K562 (cell line): ENCODE results near the gene PSMA6. TPM values are rescaled to one million over a fixed set of nuclear protein-coding genes. Genes with fewer than 3 reads are reported as not detected.

Experiments used
- CBFA2T3 ChIP-seq: fragments of 450-650 bp; IDR thresholded peaks from 2 replicates; pipeline ENCODE4 v1.6.1; 2017
- CCNT2 ChIP-seq: IDR thresholded peaks from 2 replicates; pipeline ENCODE4 v1.6.1; 2011; ENCODE audit warnings: borderline replicate concordance, low read depth, mild to moderate bottlenecking, moderate library complexity, mixed read lengths, low read length; ENCODE audit not compliant: insufficient read length; ENCODE audit errors: extremely low read depth
- CHD1 ChIP-seq: fragments of 200-600 bp; sonication (generic); IDR thresholded peaks from one replicate; pipeline ENCODE4 v1.6.1; 2012; ENCODE audit warnings: mild to moderate bottlenecking, moderate library complexity, low read length, inconsistent platforms
- CREM ChIP-seq: IDR thresholded peaks from 2 replicates; pipeline ENCODE4 v1.6.1; 2014; ENCODE audit warnings: antibody characterized with exemption, low read depth
- DPF2 ChIP-seq: fragments of 450-650 bp; IDR thresholded peaks from 2 replicates; pipeline ENCODE4 v1.6.1; 2016
- EP400 ChIP-seq: fragments of 450-650 bp; IDR thresholded peaks from 2 replicates; pipeline ENCODE4 v1.6.1; 2017; ENCODE audit warnings: antibody characterized with exemption, mild to moderate bottlenecking, moderate library complexity
- FOS ChIP-seq: IDR thresholded peaks from 3 replicates; pipeline ENCODE4 v1.6.1; 2011; ENCODE audit not compliant: insufficient read length; ENCODE audit errors: extremely low read depth
- GTF2A2 ChIP-seq: IDR thresholded peaks from 2 replicates; pipeline ENCODE4 v1.6.1; 2016; ENCODE audit warnings: mild to moderate bottlenecking, missing genetic modification characterization, missing compliant biosample characterization
- HNRNPUL1 ChIP-seq: fragments of 200-400 bp; formaldehyde crosslinking; IDR thresholded peaks from 2 replicates; pipeline ENCODE4 v1.6.1; 2017; ENCODE audit warnings: low read length
- MYC ChIP-seq, 2 experiments: fragments of 250-450 bp in 1 of 2; sonication (Bioruptor Pico) in 1 of 2; IDR thresholded peaks; 2 replicates each; pipeline versions ENCODE4 v1.5.1 to v1.6.1; 2012 to 2021; ENCODE audit warnings: low read depth in 2 of 2, borderline replicate concordance in 1 of 2, improper control_type of control experiment in 1 of 2, low read length in 1 of 2, mild to moderate bottlenecking in 1 of 2, moderate library complexity in 1 of 2
- NR2F6 ChIP-seq: fragments of 450-650 bp; formaldehyde crosslinking; IDR thresholded peaks from 2 replicates; pipeline ENCODE4 v1.4.0; 2020; ENCODE audit warnings: mild to moderate bottlenecking
- POLR2AphosphoS5 ChIP-seq: IDR thresholded peaks from 2 replicates; pipeline ENCODE4 v1.6.1; 2011; ENCODE audit warnings: mild to moderate bottlenecking, low read depth, low read length, moderate library complexity; ENCODE audit not compliant: control insufficient read depth, insufficient read depth
- PTRF ChIP-seq: fragments of 450-650 bp; IDR thresholded peaks from 2 replicates; pipeline ENCODE4 v1.6.1; 2016; ENCODE audit warnings: mild to moderate bottlenecking, missing genetic modification characterization, missing compliant biosample characterization
- RBM15 ChIP-seq: fragments of 200-400 bp; formaldehyde crosslinking; IDR thresholded peaks from 2 replicates; pipeline ENCODE4 v1.6.1; 2018; ENCODE audit warnings: mild to moderate bottlenecking, low read length, moderate library complexity; ENCODE audit not compliant: insufficient read depth
- SAP30 ChIP-seq: fragments of 200-600 bp; sonication (generic); IDR thresholded peaks from 2 replicates; pipeline ENCODE4 v1.6.1; 2012; ENCODE audit warnings: borderline replicate concordance, low read depth, mild to moderate bottlenecking, moderate library complexity, low read length, control low read depth, inconsistent platforms; ENCODE audit not compliant: insufficient read depth, poor library complexity, severe bottlenecking
- TAL1 ChIP-seq: fragments of 450-650 bp; IDR thresholded peaks from 2 replicates; pipeline ENCODE4 v1.6.1; 2016; ENCODE audit warnings: mild to moderate bottlenecking
- ZBTB17 ChIP-seq: fragments of 450-650 bp; formaldehyde crosslinking; IDR thresholded peaks from 2 replicates; pipeline ENCODE4 v1.4.0; 2020; ENCODE audit warnings: mild to moderate bottlenecking
- ZNF133 ChIP-seq: fragments of 250-450 bp; sonication (Bioruptor Pico); IDR thresholded peaks from 2 replicates; pipeline ENCODE4 v1.4.0; 2020; ENCODE audit warnings: mild to moderate bottlenecking
- ZNF316 ChIP-seq: fragments of 450-650 bp; IDR thresholded peaks from 2 replicates; pipeline ENCODE4 v1.6.1; 2016
- ZNF384 ChIP-seq: IDR thresholded peaks from 2 replicates; pipeline ENCODE4 v1.6.1; 2012; ENCODE audit warnings: low read depth, low read length, improper control_type of control experiment
- ZNF696 ChIP-seq: fragments of 250-450 bp; sonication (Bioruptor Pico); conservative IDR thresholded peaks from 2 replicates; pipeline ENCODE4 v1.4.0; 2020; ENCODE audit warnings: mild to moderate bottlenecking, moderate library complexity
- polyA plus RNA-seq, 8 experiments: library from polyadenylated mRNA; depleted of rRNA in 4 of 8; stranded (reverse) in 5 of 8; unstranded in 3 of 8; fragments of >200 nt; fragmentation: Nextera tagmentation in 2 of 8; fragmentation: Illumina TruSeq in 1 of 8; extraction: Ambion mirVana in 2 of 8; extraction: Trizol in 1 of 8; gene quantifications; 2 replicates each; pipeline versions ENCODE4 v1.2.1 to v1.2.3, GENCODE V29; 2011 to 2014; ENCODE audit warnings: inconsistent platforms in 1 of 8, missing spikeins in 1 of 8
- total RNA-seq, 7 experiments: library from RNA; depleted of rRNA in 6 of 7; stranded (reverse); fragments of >200 nt in 6 of 7; fragmentation: Illumina TruSeq in 2 of 7; extraction: Trizol in 2 of 7; gene quantifications; 2 replicates each; pipeline versions ENCODE4 v1.2.1 to v1.2.3, GENCODE V29; 2011 to 2021; ENCODE audit warnings: low replicate concordance in 1 of 7
- TF ChIP-seq, protein P1 (sequence below): fragments of 450-650 bp; IDR thresholded peaks from 2 replicates; pipeline ENCODE4 v1.6.1; 2016; ENCODE audit warnings: missing biosample characterization, missing genetic modification characterization
- TF ChIP-seq, protein P2 (sequence below): fragments of 200-400 bp; formaldehyde crosslinking; IDR thresholded peaks from 2 replicates; pipeline ENCODE4 v1.6.1; 2017; ENCODE audit warnings: mild to moderate bottlenecking, low read depth, low read length, moderate library complexity
- TF ChIP-seq, protein P3 (sequence below): fragments of 250-450 bp; sonication (Bioruptor Pico); IDR thresholded peaks from 2 replicates; pipeline ENCODE4 v1.8.0; 2022; ENCODE audit warnings: moderate library complexity, mild to moderate bottlenecking, inconsistent platforms

Gene PSMA6
- total and polyA plus RNA-seq, 9 of the 15 experiments (the other 6 are each of a cell fraction or from before 2014, with no cell fraction given): 210 to 952 (median 288) TPM

DNA sequence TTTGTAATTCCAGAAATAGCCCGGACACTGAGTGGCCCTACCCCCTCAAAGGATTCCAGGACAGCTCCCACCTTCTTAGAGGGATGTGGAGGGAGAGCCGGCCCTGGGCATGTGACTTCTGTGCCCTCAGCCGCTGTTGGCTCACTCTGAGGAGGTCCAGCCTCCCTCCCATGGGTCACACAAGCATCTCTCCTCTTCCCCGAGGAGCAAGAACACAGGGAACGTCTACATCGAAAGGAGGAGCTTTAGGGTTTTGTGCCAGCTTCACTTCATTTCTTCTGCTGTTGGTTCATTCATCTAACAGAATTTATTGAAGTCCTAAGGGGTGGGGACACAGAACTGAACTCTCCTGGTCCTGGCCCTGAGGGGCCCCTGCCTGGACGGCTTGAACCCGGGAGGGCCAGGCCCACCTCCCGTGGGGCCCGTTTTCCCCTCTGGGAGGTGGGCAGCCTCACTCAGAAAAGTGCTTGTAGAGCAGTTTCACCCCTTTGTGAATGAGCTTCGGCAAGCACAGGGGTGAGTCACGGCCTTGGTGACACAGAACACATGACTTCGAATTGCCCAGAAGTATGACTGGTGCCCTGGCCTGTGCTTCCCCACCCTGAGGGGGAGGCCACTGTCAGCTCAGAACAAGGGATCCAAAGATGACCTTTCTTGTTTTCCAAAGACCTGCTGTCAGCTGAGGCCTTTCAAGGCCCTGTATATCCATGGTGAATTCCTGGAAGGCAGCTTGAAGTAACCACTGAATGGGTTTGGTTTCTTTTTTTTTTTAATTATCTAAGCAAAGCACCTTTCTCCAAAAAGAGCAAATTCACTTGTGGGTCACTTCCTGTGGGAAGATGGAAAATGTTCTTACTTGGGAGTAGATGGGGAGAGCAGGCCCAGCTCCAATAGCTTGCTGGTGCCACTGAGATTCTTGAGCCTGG lies 73.2 kb downstream of the PSMA6 start (continued):
- TF ChIP-seq SAP30: no peak
- TF ChIP-seq PTRF (tag): no peak
- TF ChIP-seq POLR2AphosphoS5: no peak; the same call in 1 of the 2 replicates
- no peak for TF ChIP-seq ZNF696 (CRISPR knock-in tag)
- TF ChIP-seq, protein P1, sequence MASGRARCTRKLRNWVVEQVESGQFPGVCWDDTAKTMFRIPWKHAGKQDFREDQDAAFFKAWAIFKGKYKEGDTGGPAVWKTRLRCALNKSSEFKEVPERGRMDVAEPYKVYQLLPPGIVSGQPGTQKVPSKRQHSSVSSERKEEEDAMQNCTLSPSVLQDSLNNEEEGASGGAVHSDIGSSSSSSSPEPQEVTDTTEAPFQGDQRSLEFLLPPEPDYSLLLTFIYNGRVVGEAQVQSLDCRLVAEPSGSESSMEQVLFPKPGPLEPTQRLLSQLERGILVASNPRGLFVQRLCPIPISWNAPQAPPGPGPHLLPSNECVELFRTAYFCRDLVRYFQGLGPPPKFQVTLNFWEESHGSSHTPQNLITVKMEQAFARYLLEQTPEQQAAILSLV (tag): no peak
- TF ChIP-seq ZNF133 (CRISPR knock-in tag): no peak
- peak; percentile 61; the same call in 1 of the 2 replicates for TF ChIP-seq CREM
- TF ChIP-seq TAL1: peak; percentile 21; the same call in 1 of the 2 replicates
- no peak for TF ChIP-seq HNRNPUL1
- TF ChIP-seq CHD1: no peak
- TF ChIP-seq NR2F6 (CRISPR knock-in tag): no peak
- no peak; the same call in 1 of the 2 replicates for TF ChIP-seq MYC (IDR thresholded peaks at IDR 0.05; ENCODE audit: low read depth, low read length)
- no peak; the same call in 1 of the 2 replicates for TF ChIP-seq MYC (CRISPR knock-in tag; IDR thresholded peaks at IDR 0.05; ENCODE audit: borderline replicate concordance, low read depth)
- no peak for TF ChIP-seq CCNT2
- no peak for TF ChIP-seq RBM15
- TF ChIP-seq DPF2: no peak; the same call in 1 of the 2 replicates
- TF ChIP-seq ZNF384: peak; percentile 61; the same call in 1 of the 2 replicates
- peak; percentile 27; the same call in 1 of the 2 replicates for TF ChIP-seq EP400
- TF ChIP-seq CBFA2T3: peak; percentile 54
- TF ChIP-seq ZNF316: peak; percentile 73
- TF ChIP-seq, protein P2, sequence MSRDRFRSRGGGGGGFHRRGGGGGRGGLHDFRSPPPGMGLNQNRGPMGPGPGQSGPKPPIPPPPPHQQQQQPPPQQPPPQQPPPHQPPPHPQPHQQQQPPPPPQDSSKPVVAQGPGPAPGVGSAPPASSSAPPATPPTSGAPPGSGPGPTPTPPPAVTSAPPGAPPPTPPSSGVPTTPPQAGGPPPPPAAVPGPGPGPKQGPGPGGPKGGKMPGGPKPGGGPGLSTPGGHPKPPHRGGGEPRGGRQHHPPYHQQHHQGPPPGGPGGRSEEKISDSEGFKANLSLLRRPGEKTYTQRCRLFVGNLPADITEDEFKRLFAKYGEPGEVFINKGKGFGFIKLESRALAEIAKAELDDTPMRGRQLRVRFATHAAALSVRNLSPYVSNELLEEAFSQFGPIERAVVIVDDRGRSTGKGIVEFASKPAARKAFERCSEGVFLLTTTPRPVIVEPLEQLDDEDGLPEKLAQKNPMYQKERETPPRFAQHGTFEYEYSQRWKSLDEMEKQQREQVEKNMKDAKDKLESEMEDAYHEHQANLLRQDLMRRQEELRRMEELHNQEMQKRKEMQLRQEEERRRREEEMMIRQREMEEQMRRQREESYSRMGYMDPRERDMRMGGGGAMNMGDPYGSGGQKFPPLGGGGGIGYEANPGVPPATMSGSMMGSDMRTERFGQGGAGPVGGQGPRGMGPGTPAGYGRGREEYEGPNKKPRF: no peak
- TF ChIP-seq, protein P3, sequence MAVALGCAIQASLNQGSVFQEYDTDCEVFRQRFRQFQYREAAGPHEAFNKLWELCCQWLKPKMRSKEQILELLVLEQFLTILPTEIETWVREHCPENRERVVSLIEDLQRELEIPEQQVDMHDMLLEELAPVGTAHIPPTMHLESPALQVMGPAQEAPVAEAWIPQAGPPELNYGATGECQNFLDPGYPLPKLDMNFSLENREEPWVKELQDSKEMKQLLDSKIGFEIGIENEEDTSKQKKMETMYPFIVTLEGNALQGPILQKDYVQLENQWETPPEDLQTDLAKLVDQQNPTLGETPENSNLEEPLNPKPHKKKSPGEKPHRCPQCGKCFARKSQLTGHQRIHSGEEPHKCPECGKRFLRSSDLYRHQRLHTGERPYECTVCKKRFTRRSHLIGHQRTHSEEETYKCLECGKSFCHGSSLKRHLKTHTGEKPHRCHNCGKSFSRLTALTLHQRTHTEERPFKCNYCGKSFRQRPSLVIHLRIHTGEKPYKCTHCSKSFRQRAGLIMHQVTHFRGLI (CRISPR knock-in tag): 0 out of 2 replicates have a peak, but pooled peaks have one; percentile 17
- no peak for TF ChIP-seq GTF2A2
- peak; percentile 36 for TF ChIP-seq FOS
- TF ChIP-seq ZBTB17: 0 out of 2 replicates have a peak, but pooled peaks have one; percentile 36
